Endothelial cell of umbilical vein (primary cell): ENCODE measurements around the gene CHST11. TPM values are rescaled to one million over a fixed set of nuclear protein-coding genes. Genes with fewer than 3 reads are reported as not detected.

Experiments used
- BruUV-seq: library from RNA; stranded (reverse); fragments of 400-500 nt; replicated peaks from 2 replicates; lab custom pipeline; 2021; lab: Mats Ljungman, UMichigan
- CTCF ChIA-PET: fragments of 300-600, 350-600 bp; sonication (Branson Sonifier 250); formaldehyde crosslinking; loops from one replicate; lab custom pipeline; 2021; ENCODE audit warnings: antibody characterized with exemption, inconsistent platforms; lab: Charles Lee
- POLR2A ChIA-PET: fragments of 300-600, 350-600 bp; sonication (Branson Sonifier 250); formaldehyde crosslinking; loops from one replicate; lab custom pipeline; 2021; ENCODE audit warnings: antibody characterized with exemption, inconsistent platforms; lab: Charles Lee
- DNase-seq: peaks from one replicate; pipeline ENCODE4 v3.0.0-alpha.2; 2011; ENCODE audit warnings: low read depth, low spot score
- FAIRE-seq: peaks from 2 replicates; lab custom pipeline; 2011; peaks lifted over from hg19 to GRCh38; lab: Jason Lieb, UNC
- H2AFZ ChIP-seq: 2 replicates; pipeline ENCODE4 v1.6.0; 2012; ENCODE audit warnings: low read depth, low read length, control low read depth, inconsistent platforms
- H3K27ac ChIP-seq: 2 replicates; pipeline ENCODE4 v1.5.1; 2011; ENCODE audit warnings: low read depth, mild to moderate bottlenecking, control low read depth, low read length, moderate library complexity; ENCODE audit not compliant: insufficient read depth
- H3K27me3 ChIP-seq, 2 experiments: 2 replicates each; pipeline versions ENCODE4 v1.6.0 to v1.6.1; 2011; ENCODE audit warnings: low read length in 2 of 2, mixed read lengths in 1 of 2; ENCODE audit not compliant: control insufficient read depth in 2 of 2, insufficient read depth in 2 of 2
- H3K36me3 ChIP-seq, 2 experiments: 2 replicates in 1 of 2; 3 replicates in 1 of 2; pipeline ENCODE4 v1.5.1; 2011; ENCODE audit warnings: low read length in 2 of 2, mild to moderate bottlenecking in 1 of 2, moderate library complexity in 1 of 2; ENCODE audit not compliant: control insufficient read depth in 2 of 2, insufficient read depth in 2 of 2; ENCODE audit errors: extremely low read depth in 1 of 2
- H3K4me1 ChIP-seq: 3 replicates; pipeline ENCODE4 v1.5.1; 2011; ENCODE audit warnings: mild to moderate bottlenecking, low read length; ENCODE audit not compliant: control insufficient read depth, insufficient read depth; ENCODE audit errors: extremely low read depth
- H3K4me2 ChIP-seq: 2 replicates; pipeline ENCODE4 v1.6.1; 2011; ENCODE audit warnings: low read length, control low read depth, mixed read lengths; ENCODE audit not compliant: insufficient read depth
- H3K4me3 ChIP-seq, 3 experiments: fragments of 200-600 bp in 1 of 3; sonication (generic), shearing (Covaris generic) in 1 of 3; replicated peaks in 1 of 3; 2 replicates each; pipeline ENCODE4 v1.5.1; 2011 to 2016; ENCODE audit warnings: control low read depth in 3 of 3, low read length in 3 of 3, mild to moderate bottlenecking in 2 of 3, inconsistent platforms in 1 of 3, low read depth in 1 of 3, moderate library complexity in 1 of 3; ENCODE audit not compliant: insufficient read depth in 1 of 3
- H3K79me2 ChIP-seq: 2 replicates; pipeline ENCODE4 v1.6.0; 2012; ENCODE audit warnings: low read length, inconsistent platforms; ENCODE audit not compliant: control insufficient read depth, insufficient read depth
- H3K9ac ChIP-seq: replicated peaks from 2 replicates; pipeline ENCODE3; 2011; ENCODE audit warnings: low read length, control low read depth; ENCODE audit not compliant: insufficient read depth; ENCODE audit errors: extremely low read depth
- H3K9me1 ChIP-seq: replicated peaks from 3 replicates; pipeline ENCODE4 v1.6.0; 2011; ENCODE audit warnings: mild to moderate bottlenecking, low read length; ENCODE audit not compliant: control insufficient read depth, insufficient read depth; ENCODE audit errors: extremely low read depth
- H3K9me3 ChIP-seq: replicated peaks from 2 replicates; pipeline ENCODE4 v1.5.1; 2012; ENCODE audit warnings: low read length, inconsistent platforms; ENCODE audit not compliant: control insufficient read depth, insufficient read depth
- H4K20me1 ChIP-seq: replicated peaks from 2 replicates; pipeline ENCODE3; 2011; ENCODE audit warnings: mild to moderate bottlenecking, low read length; ENCODE audit not compliant: control insufficient read depth, insufficient read depth; ENCODE audit errors: extremely low read depth
- EZH2 ChIP-seq: IDR thresholded peaks from 2 replicates; pipeline ENCODE4 v1.6.1; 2012; ENCODE audit warnings: borderline replicate concordance, low read depth, mild to moderate bottlenecking, moderate library complexity, low read length, inconsistent platforms; ENCODE audit not compliant: severe bottlenecking
- FOS ChIP-seq: IDR thresholded peaks from 2 replicates; pipeline ENCODE4 v1.6.1; 2011; ENCODE audit warnings: mild to moderate bottlenecking, low read length, moderate library complexity, borderline replicate concordance; ENCODE audit not compliant: insufficient read depth
- GATA2 ChIP-seq: IDR thresholded peaks from 2 replicates; pipeline ENCODE4 v1.7.0; 2011; ENCODE audit warnings: low read depth, mild to moderate bottlenecking, moderate library complexity, mixed read lengths, low read length; ENCODE audit not compliant: insufficient read length, insufficient read depth
- JUN ChIP-seq: IDR thresholded peaks from 2 replicates; pipeline ENCODE4 v1.6.1; 2011; ENCODE audit warnings: borderline replicate concordance, low read depth; ENCODE audit not compliant: insufficient read length, insufficient read depth
- MYC ChIP-seq: IDR thresholded peaks from one replicate; pipeline ENCODE4 v1.6.1; 2011; ENCODE audit warnings: mild to moderate bottlenecking, low read depth, low read length
- POLR2A ChIP-seq: IDR thresholded peaks from 2 replicates; pipeline ENCODE4 v1.6.1; 2012; ENCODE audit warnings: low read depth, mild to moderate bottlenecking, control low read depth, low read length
- POLR2AphosphoS5 ChIP-seq: IDR thresholded peaks from 2 replicates; pipeline ENCODE4 v1.6.1; 2012; ENCODE audit warnings: low read depth, mild to moderate bottlenecking, control low read depth, low read length, moderate library complexity; ENCODE audit not compliant: insufficient read depth
- dilution Hi-C: fragments of 300-500 bp; cut with MboI; formaldehyde crosslinking; loops from one replicate; pipeline ENCODE4 v1.15.0; 2019; ENCODE audit warnings: low sequenced_read_pairs; ENCODE audit not compliant: extremely low pct_ligation_motif_present
- intact Hi-C: fragments of 100-400 bp; cut with micrococcal nuclease; formaldehyde crosslinking; loops from one replicate; pipeline ENCODE4 v1.10.0; 2022
- polyA plus RNA-seq, 4 experiments: library from polyadenylated mRNA; depleted of rRNA in 3 of 4; stranded (reverse) in 3 of 4; unstranded in 1 of 4; fragments of >200 nt; gene quantifications; 2 replicates each; pipeline versions ENCODE4 v1.2.1 to v1.2.3, GENCODE V29; 2011 to 2012; ENCODE audit warnings: missing spikeins in 1 of 4
- total RNA-seq: library from RNA; stranded (reverse); gene quantifications from 2 replicates; pipeline ENCODE4 v1.2.3, GENCODE V29; 2021
- TF ChIP-seq, protein P1 (sequence below), 2 donors: IDR thresholded peaks; 1 replicate in 1 of 2; 2 replicates in 1 of 2; pipeline ENCODE4 v1.5.1; 2011; ENCODE audit warnings: low read length in 2 of 2, mild to moderate bottlenecking in 2 of 2, moderate library complexity in 2 of 2, control low read depth in 1 of 2, inconsistent platforms in 1 of 2, low read depth in 1 of 2; ENCODE audit not compliant: insufficient read depth in 1 of 2; ENCODE audit errors: extremely low read depth in 1 of 2
- TF ChIP-seq, protein P2 (sequence below): IDR thresholded peaks from 2 replicates; pipeline ENCODE4 v1.6.1; 2011; ENCODE audit not compliant: insufficient read depth, insufficient read length

CHST11 gene
- total and polyA plus RNA-seq, 2 donors (not counting 3 experiments of a cell fraction or from before 2014, with no cell fraction given) = 19.7 to 20.9 TPM

DNA sequence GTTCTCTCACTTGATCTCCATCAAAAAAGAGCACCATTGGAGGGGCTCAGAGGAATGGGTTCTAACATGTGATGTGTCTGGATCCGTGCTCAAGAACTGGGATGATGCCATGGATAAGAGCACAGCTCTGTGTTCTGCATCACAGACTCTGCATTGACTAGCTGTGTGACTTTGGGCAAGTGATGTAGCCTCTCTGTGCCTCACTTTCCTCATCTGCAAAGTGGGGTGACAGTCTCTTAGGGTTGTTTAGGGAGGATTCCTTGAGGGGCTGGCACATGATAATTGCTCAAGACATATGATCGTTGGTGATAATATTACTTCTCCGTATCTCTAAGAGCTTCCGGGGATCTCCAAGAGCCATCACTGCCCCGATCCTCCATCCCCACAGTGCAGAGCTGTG, 202.3 kb downstream of the CHST11 start:
- TF ChIP-seq JUN = no peak
- TF ChIP-seq FOS = no peak
- no peak for TF ChIP-seq POLR2AphosphoS5
- TF ChIP-seq, protein P1, sequence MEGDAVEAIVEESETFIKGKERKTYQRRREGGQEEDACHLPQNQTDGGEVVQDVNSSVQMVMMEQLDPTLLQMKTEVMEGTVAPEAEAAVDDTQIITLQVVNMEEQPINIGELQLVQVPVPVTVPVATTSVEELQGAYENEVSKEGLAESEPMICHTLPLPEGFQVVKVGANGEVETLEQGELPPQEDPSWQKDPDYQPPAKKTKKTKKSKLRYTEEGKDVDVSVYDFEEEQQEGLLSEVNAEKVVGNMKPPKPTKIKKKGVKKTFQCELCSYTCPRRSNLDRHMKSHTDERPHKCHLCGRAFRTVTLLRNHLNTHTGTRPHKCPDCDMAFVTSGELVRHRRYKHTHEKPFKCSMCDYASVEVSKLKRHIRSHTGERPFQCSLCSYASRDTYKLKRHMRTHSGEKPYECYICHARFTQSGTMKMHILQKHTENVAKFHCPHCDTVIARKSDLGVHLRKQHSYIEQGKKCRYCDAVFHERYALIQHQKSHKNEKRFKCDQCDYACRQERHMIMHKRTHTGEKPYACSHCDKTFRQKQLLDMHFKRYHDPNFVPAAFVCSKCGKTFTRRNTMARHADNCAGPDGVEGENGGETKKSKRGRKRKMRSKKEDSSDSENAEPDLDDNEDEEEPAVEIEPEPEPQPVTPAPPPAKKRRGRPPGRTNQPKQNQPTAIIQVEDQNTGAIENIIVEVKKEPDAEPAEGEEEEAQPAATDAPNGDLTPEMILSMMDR (IDR thresholded peaks at IDR 0.05; ENCODE audit: extremely low read depth in 1 of 2, insufficient read depth in 1 of 2, low read depth in 1 of 2, low read length in 2 of 2) = no peak
- no peak for TF ChIP-seq MYC
- TF ChIP-seq, protein P2, sequence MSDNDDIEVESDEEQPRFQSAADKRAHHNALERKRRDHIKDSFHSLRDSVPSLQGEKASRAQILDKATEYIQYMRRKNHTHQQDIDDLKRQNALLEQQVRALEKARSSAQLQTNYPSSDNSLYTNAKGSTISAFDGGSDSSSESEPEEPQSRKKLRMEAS = no peak
- no peak for TF ChIP-seq GATA2
- TF ChIP-seq POLR2A = no peak
- no peak for TF ChIP-seq EZH2
- CTCF ChIA-PET = interaction anchor here (0.7 to 0.9 kb wide), 2 partner anchors 11 to 121 kb away, joined by 3 to 4 read pairs; no protein-coding TSS in a partner anchor
- dilution Hi-C loops = no loop called here
- no peaks in the 10 kb centered on the region for H3K79me2 ChIP-seq
- no peaks in the 10 kb centered on the region for H3K27me3 ChIP-seq
- H3K9ac ChIP-seq = no peak overlapping the region
- POLR2A ChIA-PET = no interaction called here
- FAIRE-seq (no peak), DNase-seq (no peak)
- H2AFZ ChIP-seq = no peak overlapping the region
- no peak overlapping the region for H3K4me2 ChIP-seq
- no TSS peak for BruUV-seq
- H4K20me1 ChIP-seq = no peaks in the 10 kb centered on the region
- H3K4me1 ChIP-seq = no peaks in the 10 kb centered on the region
- no peak overlapping the region for H3K4me3 ChIP-seq
- H3K9me3 ChIP-seq = no peaks in the 10 kb centered on the region
- no peaks in the 10 kb centered on the region for H3K9me1 ChIP-seq
- no peak overlapping the region for H3K27ac ChIP-seq
- intact Hi-C loops = no loop called here
- no peaks in the 10 kb centered on the region for H3K36me3 ChIP-seq
